Fibroblast of lung (primary cell): ENCODE results near the gene ROBO4.

Source experiments
- CTCF ChIP-seq, 2 donors: IDR thresholded peaks in 1 of 2; conservative IDR thresholded peaks in 1 of 2; 1 replicate in 1 of 2; 2 replicates in 1 of 2; pipeline ENCODE4 v1.5.1; 2011 to 2012; ENCODE audit warnings: low read length in 2 of 2, control low read depth in 1 of 2, inconsistent platforms in 1 of 2, low read depth in 1 of 2, mild to moderate bottlenecking in 1 of 2
- EZH2 ChIP-seq: IDR thresholded peaks from 2 replicates; pipeline ENCODE4 v1.5.1; 2012; ENCODE audit warnings: low read length, control low read depth, mild to moderate bottlenecking; ENCODE audit errors: missing control alignments

GRCh38 chr11:124869856-124870387 is 27.7 kb downstream of the ROBO4 start:
- TF ChIP-seq CTCF (conservative IDR thresholded peaks at IDR 0.05 in 1 of 2, IDR thresholded peaks at IDR 0.05 in 1 of 2; ENCODE audit: low read depth in 1 of 2, low read length in 2 of 2), result no peak
- TF ChIP-seq EZH2, result peak; percentile 58
